DOHH2 (cell line): ENCODE data around the gene BTBD16.

Experiments
- H3F3A ChIP-seq: fragments of 200-600 bp; sonication (generic), shearing (Covaris generic); 2 replicates; pipeline ENCODE4 v1.6.0; 2016; ENCODE audit warnings: antibody characterized with exemption, mild to moderate bottlenecking; ENCODE audit not compliant: control insufficient read depth, insufficient read depth
- H3K27ac ChIP-seq: fragments of 200-600 bp; sonication (generic); 2 replicates; pipeline ENCODE4 v1.5.1; 2014; ENCODE audit warnings: low read depth, mild to moderate bottlenecking, low read length, moderate library complexity
- H3K27me3 ChIP-seq: fragments of 200-600 bp; sonication (generic); 2 replicates; pipeline ENCODE4 v1.6.1; 2014; ENCODE audit warnings: mild to moderate bottlenecking, low read length, mixed read lengths; ENCODE audit not compliant: control insufficient read depth
- H3K36me3 ChIP-seq: fragments of 200-600 bp; sonication (generic); 2 replicates; pipeline ENCODE4 v1.6.1; 2014; ENCODE audit warnings: mild to moderate bottlenecking, low read length, moderate library complexity, mixed read lengths; ENCODE audit not compliant: control insufficient read depth
- H3K4me1 ChIP-seq: fragments of 200-600 bp; sonication (generic); 2 replicates; pipeline ENCODE4 v1.6.1; 2014; ENCODE audit warnings: mild to moderate bottlenecking, low read length, mixed read lengths; ENCODE audit not compliant: control insufficient read depth
- H3K4me2 ChIP-seq: fragments of 200-600 bp; sonication (generic); 2 replicates; pipeline ENCODE4 v1.6.0; 2014; ENCODE audit warnings: mild to moderate bottlenecking, low read length, moderate library complexity
- H3K4me3 ChIP-seq: fragments of 200-600 bp; sonication (generic); 2 replicates; pipeline ENCODE4 v1.5.1; 2014; ENCODE audit warnings: mild to moderate bottlenecking, low read length, mixed read lengths
- H3K79me2 ChIP-seq: fragments of 200-600 bp; sonication (generic); 2 replicates; pipeline ENCODE4 v1.6.1; 2014; ENCODE audit warnings: mild to moderate bottlenecking, low read length, mixed read lengths; ENCODE audit not compliant: control insufficient read depth
- H3K9me2 ChIP-seq: fragments of 200-600 bp; sonication (generic); replicated peaks from 2 replicates; pipeline ENCODE4 v1.6.1; 2014; ENCODE audit warnings: mild to moderate bottlenecking, low read length, mixed read lengths; ENCODE audit not compliant: control insufficient read depth
- H3K9me3 ChIP-seq: fragments of 200-600 bp; sonication (generic); 2 replicates; pipeline ENCODE4 v1.6.1; 2014; ENCODE audit warnings: antibody characterized with exemption, low read length, mixed read lengths; ENCODE audit not compliant: control insufficient read depth, insufficient read depth
- H4K20me1 ChIP-seq: fragments of 200-600 bp; sonication (generic); 2 replicates; pipeline ENCODE4 v1.6.0; 2014; ENCODE audit warnings: low read depth, mild to moderate bottlenecking, antibody characterized with exemption, low read length, moderate library complexity; ENCODE audit not compliant: control insufficient read depth, insufficient read depth
- EZH2phosphoT487 ChIP-seq: fragments of 200-600 bp; sonication (generic); IDR thresholded peaks from 2 replicates; pipeline ENCODE4 v1.6.1; 2017; ENCODE audit warnings: borderline replicate concordance, mild to moderate bottlenecking, antibody characterized with exemption, low read length, moderate library complexity, mixed read lengths
- TF ChIP-seq, protein P1 (sequence below): fragments of 200-600 bp; sonication (generic); IDR thresholded peaks from one replicate; pipeline ENCODE4 v1.5.1; 2014; ENCODE audit warnings: antibody characterized with exemption, mild to moderate bottlenecking, low read depth, low read length; ENCODE audit not compliant: poor library complexity, severe bottlenecking

Gene BTBD16

DNA sequence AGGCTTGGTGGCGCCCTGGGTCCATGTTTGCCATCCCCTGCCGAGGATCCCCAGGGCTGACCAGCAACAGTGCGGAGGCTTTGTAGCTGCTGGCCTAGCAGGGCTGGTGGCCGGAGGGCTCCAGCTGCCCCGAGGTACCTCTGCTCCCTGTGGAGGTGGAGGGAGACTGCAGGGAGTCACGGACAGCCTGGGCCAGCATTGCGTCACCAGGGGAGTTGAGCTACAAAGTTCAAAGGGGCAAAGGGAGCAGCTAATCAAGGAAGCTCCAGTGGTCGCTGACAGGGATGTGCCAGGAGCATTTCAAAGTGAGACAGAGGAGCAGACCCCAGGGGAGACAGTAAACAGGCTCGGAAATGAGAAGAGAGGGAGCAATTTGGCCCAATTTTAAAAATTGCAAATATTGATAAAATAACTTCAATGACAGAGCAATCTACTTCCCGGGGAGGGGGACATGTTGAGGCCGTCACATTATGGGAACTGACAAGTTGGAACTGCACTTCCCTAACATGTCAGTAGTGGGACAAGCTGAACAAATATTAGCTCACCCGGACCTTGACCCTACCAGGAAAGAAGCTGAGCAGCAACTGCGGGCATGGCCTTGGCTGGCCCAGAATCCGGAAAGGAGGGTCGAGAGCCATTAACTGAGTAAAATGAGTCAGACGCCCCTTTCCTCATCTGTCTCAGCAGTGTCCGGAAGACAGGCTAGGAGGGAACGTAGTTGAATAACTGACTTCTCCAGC lies 39.4 kb downstream of the BTBD16 start:
- peaks cover 4% of the 10 kb centered on the region for H3K9me3 ChIP-seq
- H3K4me3 ChIP-seq = no peak overlapping the region
- H3K79me2 ChIP-seq = no peaks in the 10 kb centered on the region
- H3K27me3 ChIP-seq = no peaks in the 10 kb centered on the region
- no peaks in the 10 kb centered on the region for H3K36me3 ChIP-seq
- peaks cover 33% of the 10 kb centered on the region for H3K4me1 ChIP-seq
- TF ChIP-seq, protein P1, sequence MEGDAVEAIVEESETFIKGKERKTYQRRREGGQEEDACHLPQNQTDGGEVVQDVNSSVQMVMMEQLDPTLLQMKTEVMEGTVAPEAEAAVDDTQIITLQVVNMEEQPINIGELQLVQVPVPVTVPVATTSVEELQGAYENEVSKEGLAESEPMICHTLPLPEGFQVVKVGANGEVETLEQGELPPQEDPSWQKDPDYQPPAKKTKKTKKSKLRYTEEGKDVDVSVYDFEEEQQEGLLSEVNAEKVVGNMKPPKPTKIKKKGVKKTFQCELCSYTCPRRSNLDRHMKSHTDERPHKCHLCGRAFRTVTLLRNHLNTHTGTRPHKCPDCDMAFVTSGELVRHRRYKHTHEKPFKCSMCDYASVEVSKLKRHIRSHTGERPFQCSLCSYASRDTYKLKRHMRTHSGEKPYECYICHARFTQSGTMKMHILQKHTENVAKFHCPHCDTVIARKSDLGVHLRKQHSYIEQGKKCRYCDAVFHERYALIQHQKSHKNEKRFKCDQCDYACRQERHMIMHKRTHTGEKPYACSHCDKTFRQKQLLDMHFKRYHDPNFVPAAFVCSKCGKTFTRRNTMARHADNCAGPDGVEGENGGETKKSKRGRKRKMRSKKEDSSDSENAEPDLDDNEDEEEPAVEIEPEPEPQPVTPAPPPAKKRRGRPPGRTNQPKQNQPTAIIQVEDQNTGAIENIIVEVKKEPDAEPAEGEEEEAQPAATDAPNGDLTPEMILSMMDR = no peak
- no peak for TF ChIP-seq EZH2phosphoT487
- peaks cover 9% of the 10 kb centered on the region; the same call in 1 of the 2 replicates for H3F3A ChIP-seq
- no peaks in the 10 kb centered on the region for H4K20me1 ChIP-seq
- no peaks in the 10 kb centered on the region for H3K9me2 ChIP-seq
- H3K4me2 ChIP-seq = no peak overlapping the region
- H3K27ac ChIP-seq = no peak overlapping the region

DNA sequence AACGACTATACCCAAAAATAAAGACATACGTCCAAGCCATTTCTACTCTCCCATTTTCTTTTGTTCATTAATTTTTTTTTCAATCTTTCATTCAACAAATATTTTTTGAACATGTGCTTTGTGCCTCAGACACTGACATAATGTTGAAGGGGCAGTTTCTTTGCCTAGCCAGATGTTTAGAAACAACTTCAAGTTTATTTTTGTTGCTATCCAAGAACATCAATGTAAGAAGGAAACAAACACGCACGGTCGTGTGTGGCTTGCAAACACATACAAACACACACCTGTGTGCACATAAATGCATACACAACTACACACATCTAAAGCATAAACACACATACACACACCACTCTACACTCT lies 39.9 kb downstream of the BTBD16 start:
- no peak for TF ChIP-seq EZH2phosphoT487
- TF ChIP-seq, protein P1 = no peak
- Histone ChIP-seq H3K9me2 (no peaks in the 10 kb centered on the region), H3K9me3 (no peaks in the 10 kb centered on the region), H3K4me1 (peaks cover 31% of the 10 kb centered on the region), H4K20me1 (no peaks in the 10 kb centered on the region), H3K4me2 (no peak overlapping the region), H3K27ac (no peak overlapping the region), H3K79me2 (no peaks in the 10 kb centered on the region), H3K36me3 (no peaks in the 10 kb centered on the region), H3K4me3 (no peak overlapping the region), H3F3A (peaks cover 9% of the 10 kb centered on the region; the same call in 1 of the 2 replicates), H3K27me3 (no peaks in the 10 kb centered on the region)

DNA sequence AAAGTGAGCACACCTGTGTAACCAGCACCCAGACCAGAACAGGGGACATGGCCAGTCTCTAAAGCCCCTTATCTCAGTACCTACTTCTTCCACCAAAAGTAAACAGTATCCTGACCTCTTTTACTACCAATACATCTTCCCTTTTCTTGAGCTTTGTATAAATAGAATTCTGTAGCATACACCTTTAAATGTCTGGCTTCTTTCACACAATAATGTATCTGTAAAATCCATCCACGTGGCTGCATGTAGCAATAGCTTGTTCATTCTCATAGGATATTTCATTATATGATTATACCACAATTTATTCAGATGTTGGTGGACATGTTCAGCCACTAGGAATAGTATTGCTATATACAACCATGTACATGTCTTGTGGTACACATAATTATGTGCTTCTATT lies 40.6 kb downstream of the BTBD16 start:
- no peak overlapping the region for H3K4me3 ChIP-seq
- H3K9me2 ChIP-seq = no peaks in the 10 kb centered on the region
- H3K36me3 ChIP-seq = no peaks in the 10 kb centered on the region
- peaks cover 24% of the 10 kb centered on the region for H3K4me1 ChIP-seq
- H4K20me1 ChIP-seq = no peaks in the 10 kb centered on the region
- H3F3A ChIP-seq = peaks cover 9% of the 10 kb centered on the region; the same call in 1 of the 2 replicates
- no peaks in the 10 kb centered on the region for H3K27me3 ChIP-seq
- no peak for TF ChIP-seq EZH2phosphoT487
- TF ChIP-seq, protein P1 = no peak
- no peak overlapping the region for H3K27ac ChIP-seq
- H3K4me2 ChIP-seq = no peak overlapping the region
- H3K9me3 ChIP-seq = no peaks in the 10 kb centered on the region
- no peaks in the 10 kb centered on the region for H3K79me2 ChIP-seq
